Omental fat pad (tissue), 4 donors: Measurements from ENCODE around the gene IGSF9. TPM values are rescaled to one million over a fixed set of nuclear protein-coding genes. Genes with fewer than 3 reads are reported as not detected.

Experiments used
- ATAC-seq: fragments of 150-250 bp; one replicate; pipeline ENCODE4 v1.9.1; 2016; ENCODE audit warnings: mild to moderate bottlenecking, moderate library complexity; ENCODE audit not compliant: low FRiP score
- DNase-seq: peaks from one replicate; pipeline ENCODE4 v3.0.0-alpha.2; 2019; ENCODE audit warnings: low spot score
- total RNA-seq, 4 donors: library from RNA; depleted of rRNA; stranded (reverse); fragments of >200 nt; gene quantifications; one replicate each; pipeline ENCODE4 v1.1.0, GENCODE V29; 2016
- TF ChIP-seq, protein P1 (sequence below), 3 donors: fragments of 450-650 bp; IDR thresholded peaks; one replicate each; pipeline ENCODE4 v1.5.1; 2016 to 2017; ENCODE audit warnings: antibody characterized with exemption in 3 of 3, mild to moderate bottlenecking in 3 of 3, moderate library complexity in 2 of 3

IGSF9 gene
- total RNA-seq, 4 donors from 2014 or later = 4.3 to 11.0 (median 9.4) TPM; not detected in 1

DNA sequence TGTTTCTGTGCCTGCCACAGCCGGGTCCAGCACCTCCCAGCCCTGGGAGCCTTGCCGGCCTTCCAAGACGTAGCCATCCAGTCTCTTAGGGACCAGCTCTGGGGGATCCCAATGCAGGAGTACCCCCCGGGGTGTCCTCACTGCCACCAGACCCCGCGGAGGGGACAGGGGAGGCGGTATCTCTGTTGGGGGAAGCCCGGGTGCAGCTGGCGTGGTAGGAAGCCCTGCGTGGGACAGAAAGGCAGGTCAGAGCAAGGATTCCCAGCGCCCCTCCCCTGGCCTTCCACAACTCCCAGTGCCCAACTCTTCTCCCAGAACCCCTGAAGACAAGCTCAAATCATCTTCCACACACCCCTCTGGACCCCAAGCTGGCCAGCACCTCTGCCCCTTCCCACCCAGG, 15.2 kb downstream of the IGSF9 start:
- TF ChIP-seq, protein P1, sequence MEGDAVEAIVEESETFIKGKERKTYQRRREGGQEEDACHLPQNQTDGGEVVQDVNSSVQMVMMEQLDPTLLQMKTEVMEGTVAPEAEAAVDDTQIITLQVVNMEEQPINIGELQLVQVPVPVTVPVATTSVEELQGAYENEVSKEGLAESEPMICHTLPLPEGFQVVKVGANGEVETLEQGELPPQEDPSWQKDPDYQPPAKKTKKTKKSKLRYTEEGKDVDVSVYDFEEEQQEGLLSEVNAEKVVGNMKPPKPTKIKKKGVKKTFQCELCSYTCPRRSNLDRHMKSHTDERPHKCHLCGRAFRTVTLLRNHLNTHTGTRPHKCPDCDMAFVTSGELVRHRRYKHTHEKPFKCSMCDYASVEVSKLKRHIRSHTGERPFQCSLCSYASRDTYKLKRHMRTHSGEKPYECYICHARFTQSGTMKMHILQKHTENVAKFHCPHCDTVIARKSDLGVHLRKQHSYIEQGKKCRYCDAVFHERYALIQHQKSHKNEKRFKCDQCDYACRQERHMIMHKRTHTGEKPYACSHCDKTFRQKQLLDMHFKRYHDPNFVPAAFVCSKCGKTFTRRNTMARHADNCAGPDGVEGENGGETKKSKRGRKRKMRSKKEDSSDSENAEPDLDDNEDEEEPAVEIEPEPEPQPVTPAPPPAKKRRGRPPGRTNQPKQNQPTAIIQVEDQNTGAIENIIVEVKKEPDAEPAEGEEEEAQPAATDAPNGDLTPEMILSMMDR (IDR thresholded peaks at IDR 0.05) = no peak
- no peak for ATAC-seq
- DNase-seq = no peak

- no peak for ATAC-seq
- TF ChIP-seq, protein P1 (IDR thresholded peaks at IDR 0.05) = no peak
- DNase-seq = no peak
These were observed 16.0 kb downstream of the IGSF9 start for GRCh38 chr1:159929155-159930051.

GRCh38 chr1:159928491-159929050, 16.8 kb downstream of the IGSF9 start:
- DNase-seq = no peak
- TF ChIP-seq, protein P1 (IDR thresholded peaks at IDR 0.05) = no peak
- ATAC-seq = no peak

GRCh38 chr1:159927849-159928431, 17.5 kb downstream of the IGSF9 start:
- DNase-seq (no peak), ATAC-seq (no peak)
- TF ChIP-seq, protein P1 (IDR thresholded peaks at IDR 0.05) = no peak

DNA sequence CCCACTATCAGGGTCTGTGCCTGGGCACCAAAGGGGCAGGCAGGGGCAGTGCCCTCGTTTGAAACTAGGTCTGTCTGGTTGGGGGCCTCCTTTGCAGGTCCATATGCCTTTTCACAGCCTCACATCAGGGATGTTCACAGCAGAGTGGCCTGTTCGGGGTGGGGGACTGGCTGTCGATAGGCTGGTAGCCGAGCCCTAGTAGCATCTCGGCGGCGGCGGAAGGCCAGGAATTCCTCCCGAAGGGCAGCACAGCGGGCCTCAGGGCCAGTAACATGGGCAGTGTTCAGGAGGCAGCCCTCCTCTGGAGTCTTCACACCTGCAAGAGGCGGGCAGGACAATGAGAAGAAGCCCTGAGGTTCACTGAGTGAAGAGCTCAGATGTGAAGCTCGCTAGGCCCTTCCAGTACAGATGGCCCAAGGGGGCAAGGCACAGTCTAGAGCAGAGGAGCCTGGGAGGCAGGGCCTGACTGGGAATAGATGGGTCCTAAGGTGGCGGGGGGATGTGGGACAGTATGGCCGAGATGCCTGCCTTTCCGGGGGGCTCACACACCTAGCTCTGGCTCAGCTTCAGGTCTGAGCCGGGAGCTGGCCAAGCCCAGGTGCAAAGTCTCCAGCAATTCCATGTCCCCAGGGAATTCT, 18.1 kb downstream of the IGSF9 start:
- no peak for DNase-seq
- no peak for ATAC-seq
- TF ChIP-seq, protein P1 (IDR thresholded peaks at IDR 0.05) = no peak

DNA sequence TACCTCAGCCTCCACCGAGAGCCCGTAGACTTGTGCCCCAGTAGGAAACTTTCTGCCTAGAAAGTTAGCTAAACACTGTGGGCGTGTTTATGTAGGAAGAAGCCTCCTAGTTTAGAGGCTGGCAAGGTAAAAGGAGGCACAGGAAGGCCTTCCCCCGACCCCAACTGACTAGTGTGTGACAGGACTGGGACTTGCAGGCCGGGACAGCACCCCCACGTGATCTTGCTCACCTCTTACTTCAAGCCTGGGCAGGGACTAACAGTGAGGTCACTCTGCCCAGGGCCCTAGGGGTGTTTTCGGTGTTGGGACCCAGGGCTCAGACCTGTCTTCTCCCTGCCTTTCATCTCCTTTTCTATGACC, 19.7 kb downstream of the IGSF9 start:
- DNase-seq = no peak

More for the DNA sequence above, 19.7 kb downstream of the IGSF9 start:
- TF ChIP-seq, protein P1 (IDR thresholded peaks at IDR 0.05) = no peak
- ATAC-seq = no peak
